GM18498 (cell line): ENCODE measurements around the gene DYNC1H1.

Source experiments
- ATAC-seq: cut with Tn5 transposase; IDR thresholded peaks from one replicate; pipeline ENCODE4 v1.9.1; 2021; ENCODE audit warnings: mild to moderate bottlenecking, moderate library complexity; ENCODE audit not compliant: unreplicated experiment

DYNC1H1 gene

DNA sequence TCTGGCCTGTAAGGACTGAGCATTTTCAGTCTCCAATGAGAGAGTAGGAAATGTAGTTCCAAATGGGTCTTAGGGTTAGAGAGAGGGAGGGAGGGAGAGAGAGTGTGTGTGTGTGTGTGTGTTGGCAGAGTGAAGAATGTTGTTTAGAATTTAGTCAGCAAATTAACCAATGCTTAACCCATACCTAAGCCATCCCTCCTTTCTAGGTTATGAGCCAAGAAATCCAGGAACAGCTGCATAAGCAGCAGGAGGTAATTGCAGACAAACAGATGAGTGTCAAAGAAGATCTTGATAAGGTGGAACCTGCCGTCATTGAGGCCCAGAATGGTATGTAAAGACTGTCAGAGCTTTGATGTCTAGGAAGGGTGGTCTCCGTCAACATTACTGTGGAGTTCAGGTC, 65.6 kb downstream of the DYNC1H1 start:
- no peak for ATAC-seq

DNA sequence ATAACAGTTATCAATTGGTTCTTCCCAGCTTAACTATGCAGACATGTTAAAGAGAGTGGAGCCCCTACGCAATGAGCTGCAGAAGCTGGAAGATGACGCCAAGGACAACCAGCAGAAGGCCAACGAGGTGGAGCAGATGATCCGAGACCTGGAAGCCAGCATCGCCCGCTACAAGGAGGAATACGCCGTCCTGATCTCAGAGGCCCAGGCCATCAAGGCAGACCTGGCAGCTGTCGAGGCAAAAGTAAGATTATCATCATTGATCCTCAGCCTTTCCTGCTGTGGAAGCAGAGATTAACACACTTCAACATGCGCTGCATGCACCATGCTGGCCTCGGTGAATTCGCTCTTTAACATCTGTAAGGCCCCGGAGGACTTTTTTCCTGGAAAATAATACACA, 68.9 kb downstream of the DYNC1H1 start:
- ATAC-seq: no peak

GRCh38 chr14:102034301-102034700, 69.9 kb downstream of the DYNC1H1 start:
- ATAC-seq: no peak

DNA sequence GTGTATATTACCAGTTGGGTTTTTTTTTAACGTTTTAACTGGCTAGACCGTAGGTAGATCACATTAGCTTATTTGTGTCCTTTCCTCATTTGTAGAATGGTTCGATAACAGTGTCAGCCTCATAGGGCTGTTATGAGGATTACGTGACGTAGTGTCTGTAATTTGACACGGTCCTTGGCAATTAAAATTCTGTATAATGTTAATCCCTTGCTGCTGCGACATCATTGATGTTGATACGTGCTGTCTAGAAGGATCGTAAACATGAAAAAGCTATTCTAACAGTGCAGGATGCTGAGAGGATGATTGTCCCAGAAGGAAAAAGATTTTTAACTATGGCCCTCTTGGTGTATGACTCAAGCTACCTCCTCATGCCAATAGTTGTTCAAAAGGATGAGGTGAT, 71.5 kb downstream of the DYNC1H1 start:
- no peak for ATAC-seq

DNA sequence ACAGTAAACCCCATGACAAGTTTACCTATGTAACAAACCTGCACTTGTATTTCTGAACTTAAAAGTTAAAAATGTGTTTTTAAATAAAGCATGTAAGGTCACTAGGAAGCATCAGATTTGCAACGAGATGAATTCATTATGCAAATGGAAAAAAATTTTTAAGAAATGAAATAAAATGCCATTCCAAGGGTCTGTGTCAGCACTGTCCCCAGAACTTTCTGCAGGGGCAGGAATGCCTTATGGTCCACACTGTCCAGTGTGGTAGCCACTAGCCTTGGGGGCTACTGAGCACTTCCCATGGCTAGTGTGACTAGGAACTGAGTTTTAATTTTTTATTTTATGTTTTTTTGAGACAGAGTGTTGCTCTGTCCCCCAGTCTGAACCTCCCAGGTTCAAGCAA, 73.3 kb downstream of the DYNC1H1 start:
- no peak for ATAC-seq

DNA sequence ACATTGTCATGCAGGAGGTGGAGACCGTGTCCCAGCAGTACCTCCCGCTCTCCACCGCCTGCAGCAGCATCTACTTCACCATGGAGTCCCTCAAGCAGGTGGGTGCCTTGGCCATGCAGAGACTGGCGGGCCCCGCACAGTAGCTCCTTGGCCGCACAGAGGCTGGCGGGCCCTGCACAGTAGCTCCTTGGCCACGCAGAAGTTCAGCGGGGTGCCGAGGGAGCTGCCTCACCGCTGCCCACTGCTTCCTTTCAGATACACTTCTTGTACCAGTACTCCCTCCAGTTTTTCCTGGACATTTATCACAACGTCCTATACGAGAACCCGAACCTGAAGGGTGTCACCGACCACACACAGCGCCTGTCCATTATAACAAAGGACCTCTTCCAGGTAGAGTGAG, 74.8 kb downstream of the DYNC1H1 start:
- ATAC-seq: no peak

DNA sequence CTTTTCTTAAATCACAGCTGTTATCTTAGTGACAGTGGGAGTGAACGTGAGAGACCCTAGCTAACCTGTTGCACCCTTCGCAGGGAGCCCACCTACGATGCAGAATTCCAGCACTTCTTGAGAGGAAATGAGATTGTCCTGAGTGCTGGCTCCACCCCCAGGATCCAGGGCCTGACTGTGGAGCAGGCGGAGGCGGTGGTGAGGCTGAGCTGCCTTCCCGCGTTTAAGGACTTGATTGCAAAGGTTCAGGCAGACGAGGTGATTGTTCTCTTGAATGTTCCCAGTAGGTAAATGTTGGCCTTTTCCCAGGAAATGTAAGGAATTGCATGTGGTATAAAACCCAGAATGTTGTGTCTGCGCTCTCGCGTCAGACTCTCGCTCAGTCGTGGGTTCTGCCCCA, 75.8 kb downstream of the DYNC1H1 start:
- ATAC-seq: no peak

DNA sequence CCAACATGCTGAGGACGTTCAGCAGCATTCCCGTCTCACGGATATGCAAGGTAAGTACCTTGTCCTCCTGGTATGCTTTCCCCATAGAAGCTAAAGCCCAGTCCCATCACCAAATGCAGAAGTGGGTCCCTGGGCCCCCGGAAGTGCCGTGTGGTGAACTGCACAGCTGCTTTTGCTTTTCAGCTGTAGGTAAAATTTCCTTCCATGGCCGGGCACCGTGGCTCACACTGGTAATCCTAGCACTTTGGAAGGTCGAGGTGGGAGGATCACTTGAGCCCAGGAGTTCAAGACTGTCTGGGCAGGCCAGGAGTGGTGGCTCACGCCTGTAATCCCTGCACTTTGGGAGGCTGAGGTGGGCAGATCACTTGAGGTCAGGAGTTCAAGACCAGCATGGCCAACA, 78.3 kb downstream of the DYNC1H1 start:
- no peak for ATAC-seq

DNA sequence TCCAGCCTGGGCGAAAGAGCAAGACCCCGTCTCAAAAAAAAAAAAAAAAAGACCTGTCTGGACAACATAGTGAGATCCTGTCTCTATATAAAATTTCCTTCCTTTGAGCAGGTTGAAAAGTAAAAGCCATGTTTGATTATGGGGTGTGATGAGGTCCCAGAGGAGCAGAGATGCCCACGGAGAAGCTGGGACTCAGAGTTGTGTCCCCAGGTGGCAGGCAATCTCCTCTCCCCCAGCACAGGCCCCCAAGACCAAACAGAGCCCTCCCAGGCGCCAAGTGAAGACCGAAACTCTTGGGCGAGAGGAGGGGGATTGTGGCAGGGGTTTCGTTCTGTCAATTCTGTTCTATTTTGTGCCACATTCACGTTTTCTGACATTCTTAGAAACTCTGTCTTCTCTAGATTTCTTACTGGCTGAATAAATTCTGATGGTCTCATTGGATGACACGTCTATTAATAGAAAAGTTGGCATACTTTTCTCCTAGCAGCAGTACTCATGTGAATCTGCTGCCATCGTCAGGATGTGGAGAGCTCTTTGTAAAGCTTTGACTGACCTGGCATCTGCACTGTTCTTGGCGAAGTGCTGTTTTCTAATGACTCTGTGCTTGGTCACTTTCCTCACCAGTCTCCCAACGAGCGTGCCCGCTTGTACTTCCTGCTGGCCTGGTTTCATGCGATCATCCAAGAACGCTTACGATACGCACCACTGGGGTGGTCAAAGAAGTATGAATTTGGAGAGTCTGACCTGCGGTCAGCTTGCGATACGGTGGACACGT, 79.1 kb downstream of the DYNC1H1 start:
- ATAC-seq: no peak

DNA sequence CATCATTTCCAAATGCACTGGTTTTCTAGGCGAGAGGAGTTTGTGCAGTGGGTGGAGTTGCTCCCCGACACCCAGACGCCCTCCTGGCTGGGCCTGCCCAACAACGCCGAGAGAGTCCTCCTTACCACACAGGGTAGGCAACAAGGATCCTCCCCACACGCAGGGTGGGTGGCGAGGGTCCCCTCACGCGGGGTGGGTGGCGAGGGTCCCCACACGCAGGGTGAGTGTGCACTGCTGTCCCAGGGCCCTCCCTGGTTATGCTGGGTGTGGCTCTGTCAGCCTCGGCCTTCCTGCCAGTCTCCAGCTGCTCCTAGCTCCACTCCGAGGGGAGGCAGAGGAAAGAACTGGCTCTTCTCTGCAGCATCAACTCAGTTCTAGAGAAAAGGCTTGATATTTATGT, 80.2 kb downstream of the DYNC1H1 start:
- ATAC-seq: no peak

DNA sequence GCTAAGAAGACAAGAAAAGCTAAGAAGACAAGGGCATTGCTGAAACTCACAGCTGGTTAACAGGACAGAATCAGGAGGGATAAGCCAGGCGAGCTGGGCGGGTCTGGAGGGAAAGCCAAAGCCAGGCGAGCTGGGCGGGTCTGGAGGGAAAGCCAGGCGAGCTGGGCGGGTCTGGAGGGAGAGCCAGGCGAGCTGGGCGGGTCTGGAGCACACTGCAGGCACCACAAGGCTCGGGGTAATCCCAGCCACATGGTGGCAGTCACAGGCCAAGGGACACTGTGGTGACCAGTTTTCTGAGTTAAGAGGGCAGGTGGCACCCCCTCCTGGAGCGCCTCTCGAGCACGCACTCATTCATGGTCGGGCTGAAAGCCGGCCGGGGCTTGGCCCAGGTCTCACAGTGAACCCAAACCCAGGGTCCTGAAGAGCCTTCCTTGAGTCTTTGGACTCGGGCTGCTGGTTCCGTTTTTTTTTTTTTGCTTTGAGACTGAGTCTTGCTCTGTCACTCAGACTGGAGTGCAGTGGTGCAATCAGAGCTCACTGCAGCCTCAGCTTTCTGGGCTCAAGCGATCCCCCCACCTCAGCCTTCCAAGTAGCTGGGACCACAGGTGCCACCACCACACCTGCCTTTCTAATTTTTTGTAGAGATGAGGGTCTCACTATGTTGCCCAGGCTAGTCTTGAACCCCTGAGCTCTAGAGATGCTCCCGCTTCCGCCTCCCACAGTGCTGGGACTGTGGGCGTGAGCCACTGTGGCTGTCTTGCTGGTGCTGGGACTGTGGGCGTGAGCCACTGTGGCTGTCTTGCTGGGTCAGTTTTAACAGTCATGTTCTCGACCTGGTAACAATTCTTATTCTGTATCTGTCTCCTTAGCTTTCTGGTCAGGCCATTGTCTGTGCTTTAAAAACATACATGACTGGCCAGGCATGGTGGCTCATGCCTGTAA, 82.2 kb downstream of the DYNC1H1 start:
- ATAC-seq: no peak

DNA sequence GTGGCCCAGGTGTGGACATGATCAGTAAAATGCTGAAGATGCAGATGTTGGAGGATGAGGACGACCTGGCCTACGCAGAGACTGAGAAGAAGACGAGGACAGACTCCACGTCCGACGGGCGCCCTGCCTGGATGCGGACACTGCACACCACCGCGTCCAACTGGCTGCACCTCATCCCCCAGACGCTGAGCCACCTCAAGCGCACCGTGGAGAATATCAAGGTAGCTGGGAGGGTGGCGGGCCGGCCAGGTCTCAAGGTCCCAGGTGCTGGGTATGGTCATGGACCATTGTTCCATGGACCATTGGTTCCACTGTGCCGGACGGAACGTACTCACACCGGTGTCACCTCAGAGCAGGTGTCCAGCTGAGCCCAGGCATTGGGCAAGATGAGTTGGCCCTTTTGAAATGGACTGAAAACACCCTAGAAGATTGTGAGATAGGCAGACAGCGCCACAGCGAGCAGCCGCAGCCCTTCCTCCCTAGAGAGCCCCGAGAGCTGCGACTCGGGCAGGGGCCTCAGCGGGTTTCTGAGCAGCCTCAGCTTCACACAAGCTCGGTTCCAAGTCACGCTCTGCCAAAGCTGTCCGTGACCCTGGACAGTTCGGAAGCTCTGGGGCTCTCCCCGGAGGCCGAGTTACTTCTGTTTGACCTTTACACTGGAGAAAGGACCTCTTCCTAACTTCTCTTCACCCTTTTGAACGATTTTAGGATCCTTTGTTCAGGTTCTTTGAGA, 83.6 kb downstream of the DYNC1H1 start:
- ATAC-seq: no peak

- no peak for ATAC-seq
Observed at GRCh38 chr14:102049258-102050025, 85.1 kb downstream of the DYNC1H1 start.

DNA sequence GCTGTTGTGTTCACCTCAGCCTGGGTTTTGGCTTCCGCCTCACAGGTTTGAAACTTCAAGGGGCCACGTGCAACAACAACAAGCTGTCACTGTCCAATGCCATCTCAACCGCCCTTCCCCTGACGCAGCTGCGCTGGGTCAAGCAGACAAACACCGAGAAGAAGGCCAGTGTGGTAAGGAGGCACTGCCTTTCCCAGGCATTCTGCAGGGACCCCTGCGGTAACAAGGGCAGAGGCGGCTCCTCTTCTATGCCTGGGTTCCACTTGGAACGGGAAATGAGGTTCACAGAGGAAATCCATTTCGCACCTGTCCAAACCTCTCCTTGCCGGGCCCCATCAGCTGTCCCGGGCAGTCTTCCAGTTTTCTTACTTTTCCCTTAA, 85.6 kb downstream of the DYNC1H1 start:
- ATAC-seq: no peak

- no peak for ATAC-seq
Observed at GRCh38 chr14:102050625-102051024, 86.3 kb downstream of the DYNC1H1 start.

DNA sequence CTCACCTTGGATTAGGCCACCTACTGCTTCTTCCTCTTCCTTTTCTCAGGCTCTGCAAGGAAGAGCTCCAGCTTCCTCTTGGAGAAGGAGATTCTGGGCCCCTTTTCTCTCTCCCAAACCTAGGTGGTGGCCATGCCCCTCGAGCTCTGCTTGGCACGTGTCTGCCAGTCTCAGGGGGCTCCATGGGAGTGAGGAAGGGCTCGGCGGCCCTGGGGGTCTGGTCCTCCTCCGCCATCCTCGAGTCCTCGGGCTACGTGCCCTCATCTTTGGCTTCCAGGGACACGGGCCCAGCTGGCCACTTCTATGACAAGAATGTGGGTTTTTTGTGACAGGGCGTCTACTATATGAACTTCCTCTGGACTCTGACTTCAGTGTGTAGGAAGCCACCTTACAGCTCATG, 88.1 kb downstream of the DYNC1H1 start:
- no peak for ATAC-seq

DNA sequence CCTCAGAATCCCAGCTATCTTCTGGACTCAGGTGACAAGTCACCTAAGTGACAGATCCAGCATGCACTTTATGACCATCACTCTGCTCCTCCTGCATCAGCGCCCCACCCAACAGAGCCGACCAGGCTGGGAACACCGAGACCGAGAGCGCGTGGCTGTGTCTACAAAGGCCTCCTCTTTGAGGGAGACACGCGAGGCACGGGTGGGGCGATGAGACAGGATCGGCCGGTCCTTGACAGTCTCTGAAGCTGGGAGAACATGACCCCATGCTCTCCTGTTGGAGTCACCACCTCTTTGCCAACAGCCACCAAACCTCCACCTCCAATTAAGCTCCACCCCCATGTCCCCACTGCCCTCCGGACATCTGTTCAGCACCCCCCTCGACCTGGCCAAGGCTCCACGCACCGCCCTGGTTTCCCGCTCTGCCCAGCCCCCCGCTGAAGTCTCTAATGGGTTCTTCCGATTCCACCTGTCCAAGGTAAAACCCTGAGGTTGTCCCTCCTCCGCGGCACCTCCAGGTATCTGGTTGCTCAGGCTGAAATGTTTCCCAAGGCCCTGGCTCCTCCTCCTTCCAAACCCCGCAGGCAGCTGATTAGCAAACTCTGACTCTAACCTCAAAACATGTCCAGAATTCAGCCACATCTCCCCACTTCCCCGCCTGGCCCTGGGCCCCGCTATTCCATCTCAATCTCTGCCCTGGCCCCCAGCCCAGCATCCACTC, 91.0 kb downstream of the DYNC1H1 start:
- ATAC-seq: no peak

- no peak for ATAC-seq
Observed at GRCh38 chr14:102056694-102057442, 92.5 kb downstream of the DYNC1H1 start.

- ATAC-seq: no peak
Observed at GRCh38 chr14:102057480-102058114, 93.2 kb downstream of the DYNC1H1 start.
